ENCODE results near the gene B4GALT6.

Gene B4GALT6

GRCh38 chr18:31649978-31650719 lies 34.2 kb downstream of the B4GALT6 start:
- no peaks in the 10 kb centered on the region for H3K27me3 ChIP-seq (ENCODE audit: insufficient read depth, low read length)

GRCh38 chr18:31649449-31649848 lies 34.9 kb downstream of the B4GALT6 start:
- Histone ChIP-seq H3K9me3 (ENCODE audit: low read length) (no peaks in the 10 kb centered on the region), H3K4me3 (ENCODE audit: low read length) (no peak overlapping the region), H2AFZ (ENCODE audit: low read depth, low read length) (no peak overlapping the region), H3K27me3 (ENCODE audit: insufficient read depth, low read length) (no peaks in the 10 kb centered on the region), H3K4me1 (ENCODE audit: insufficient read depth, low read length) (peaks cover 5% of the 10 kb centered on the region), H3K36me3 (ENCODE audit: insufficient read depth, low read length) (no peaks in the 10 kb centered on the region)

More at GRCh38 chr18:31649978-31650719, 34.2 kb downstream of the B4GALT6 start:
- Histone ChIP-seq H2AFZ (ENCODE audit: low read depth, low read length) (no peak overlapping the region), H3K4me3 (ENCODE audit: low read length) (no peak overlapping the region), H3K36me3 (ENCODE audit: insufficient read depth, low read length) (no peaks in the 10 kb centered on the region), H3K9me3 (ENCODE audit: low read length) (no peaks in the 10 kb centered on the region), H3K4me1 (ENCODE audit: insufficient read depth, low read length) (peaks cover 2% of the 10 kb centered on the region)

GRCh38 chr18:31648966-31649429 lies 35.4 kb downstream of the B4GALT6 start:
- Histone ChIP-seq H3K9me3 (ENCODE audit: low read length) (no peaks in the 10 kb centered on the region), H3K36me3 (ENCODE audit: insufficient read depth, low read length) (no peaks in the 10 kb centered on the region), H3K4me3 (ENCODE audit: low read length) (no peak overlapping the region), H3K27me3 (ENCODE audit: insufficient read depth, low read length) (no peaks in the 10 kb centered on the region), H2AFZ (ENCODE audit: low read depth, low read length) (no peak overlapping the region), H3K4me1 (ENCODE audit: insufficient read depth, low read length) (peaks cover 5% of the 10 kb centered on the region)

GRCh38 chr18:31648458-31648857 lies 35.9 kb downstream of the B4GALT6 start:
- Histone ChIP-seq H3K36me3 (ENCODE audit: insufficient read depth, low read length) (no peaks in the 10 kb centered on the region), H2AFZ (ENCODE audit: low read depth, low read length) (no peak overlapping the region), H3K27me3 (ENCODE audit: insufficient read depth, low read length) (no peaks in the 10 kb centered on the region), H3K9me3 (ENCODE audit: low read length) (no peaks in the 10 kb centered on the region), H3K4me3 (ENCODE audit: low read length) (no peak overlapping the region), H3K4me1 (ENCODE audit: insufficient read depth, low read length) (peaks cover 5% of the 10 kb centered on the region)

- Histone ChIP-seq H3K27me3 (ENCODE audit: insufficient read depth, low read length) (no peaks in the 10 kb centered on the region), H3K36me3 (ENCODE audit: insufficient read depth, low read length) (no peaks in the 10 kb centered on the region), H3K9me3 (ENCODE audit: low read length) (no peaks in the 10 kb centered on the region), H3K4me3 (ENCODE audit: low read length) (no peak overlapping the region), H3K4me1 (ENCODE audit: insufficient read depth, low read length) (peaks cover 5% of the 10 kb centered on the region), H2AFZ (ENCODE audit: low read depth, low read length) (no peak overlapping the region)
Observed at GRCh38 chr18:31647127-31647753, 37.1 kb downstream of the B4GALT6 start.

GRCh38 chr18:31646332-31647126 lies 37.9 kb downstream of the B4GALT6 start:
- H3K36me3 ChIP-seq (ENCODE audit: insufficient read depth, low read length) = no peaks in the 10 kb centered on the region
- no peak overlapping the region for H3K4me3 ChIP-seq (ENCODE audit: low read length)
- H3K4me1 ChIP-seq (ENCODE audit: insufficient read depth, low read length) = peaks cover 5% of the 10 kb centered on the region
- no peak overlapping the region for H2AFZ ChIP-seq (ENCODE audit: low read depth, low read length)
- H3K27me3 ChIP-seq (ENCODE audit: insufficient read depth, low read length) = no peaks in the 10 kb centered on the region
- no peaks in the 10 kb centered on the region for H3K9me3 ChIP-seq (ENCODE audit: low read length)

- no peak overlapping the region for H3K4me3 ChIP-seq (ENCODE audit: low read length)
- H2AFZ ChIP-seq (ENCODE audit: low read depth, low read length) = no peak overlapping the region
- peaks cover 5% of the 10 kb centered on the region for H3K4me1 ChIP-seq (ENCODE audit: insufficient read depth, low read length)
- no peaks in the 10 kb centered on the region for H3K27me3 ChIP-seq (ENCODE audit: insufficient read depth, low read length)
- H3K9me3 ChIP-seq (ENCODE audit: low read length) = no peaks in the 10 kb centered on the region
- no peaks in the 10 kb centered on the region for H3K36me3 ChIP-seq (ENCODE audit: insufficient read depth, low read length)
Observed at GRCh38 chr18:31645411-31645810, 39.0 kb downstream of the B4GALT6 start.

- Histone ChIP-seq H3K36me3 (ENCODE audit: insufficient read depth, low read length) (no peaks in the 10 kb centered on the region), H3K4me3 (ENCODE audit: low read length) (no peak overlapping the region), H3K9me3 (ENCODE audit: low read length) (no peaks in the 10 kb centered on the region), H2AFZ (ENCODE audit: low read depth, low read length) (no peak overlapping the region), H3K4me1 (ENCODE audit: insufficient read depth, low read length) (peaks cover 5% of the 10 kb centered on the region), H3K27me3 (ENCODE audit: insufficient read depth, low read length) (no peaks in the 10 kb centered on the region)
Observed at GRCh38 chr18:31643003-31643402, 41.4 kb downstream of the B4GALT6 start.

- Histone ChIP-seq H3K27me3 (ENCODE audit: insufficient read depth, low read length) (no peaks in the 10 kb centered on the region), H2AFZ (ENCODE audit: low read depth, low read length) (no peak overlapping the region), H3K4me3 (ENCODE audit: low read length) (no peak overlapping the region)
Observed at GRCh38 chr18:31637445-31637844, 46.9 kb downstream of the B4GALT6 start.

GRCh38 chr18:31636387-31636786 lies 48.0 kb downstream of the B4GALT6 start:
- Histone ChIP-seq H3K36me3 (ENCODE audit: insufficient read depth, low read length) (peaks cover 2% of the 10 kb centered on the region), H3K27me3 (ENCODE audit: insufficient read depth, low read length) (no peaks in the 10 kb centered on the region), H2AFZ (ENCODE audit: low read depth, low read length) (no peak overlapping the region), H3K4me3 (ENCODE audit: low read length) (no peak overlapping the region), H3K9me3 (ENCODE audit: low read length) (no peaks in the 10 kb centered on the region), H3K4me1 (ENCODE audit: insufficient read depth, low read length) (no peaks in the 10 kb centered on the region)

More at GRCh38 chr18:31637445-31637844, 46.9 kb downstream of the B4GALT6 start:
- Histone ChIP-seq H3K36me3 (ENCODE audit: insufficient read depth, low read length) (peaks cover 2% of the 10 kb centered on the region), H3K9me3 (ENCODE audit: low read length) (no peaks in the 10 kb centered on the region), H3K4me1 (ENCODE audit: insufficient read depth, low read length) (no peaks in the 10 kb centered on the region)

GRCh38 chr18:31634331-31634713 lies 50.1 kb downstream of the B4GALT6 start:
- Histone ChIP-seq H3K36me3 (ENCODE audit: insufficient read depth, low read length) (peaks cover 2% of the 10 kb centered on the region), H3K27me3 (ENCODE audit: insufficient read depth, low read length) (no peaks in the 10 kb centered on the region), H3K4me1 (ENCODE audit: insufficient read depth, low read length) (no peaks in the 10 kb centered on the region), H3K9me3 (ENCODE audit: low read length) (no peaks in the 10 kb centered on the region), H2AFZ (ENCODE audit: low read depth, low read length) (no peak overlapping the region), H3K4me3 (ENCODE audit: low read length) (no peak overlapping the region)

- H3K36me3 ChIP-seq (ENCODE audit: insufficient read depth, low read length) = peaks cover 2% of the 10 kb centered on the region
Observed at GRCh38 chr18:31633392-31634330, 50.7 kb downstream of the B4GALT6 start.

More at GRCh38 chr18:31633392-31634330, 50.7 kb downstream of the B4GALT6 start:
- Histone ChIP-seq H3K4me3 (ENCODE audit: low read length) (no peak overlapping the region), H3K4me1 (ENCODE audit: insufficient read depth, low read length) (no peaks in the 10 kb centered on the region), H3K27me3 (ENCODE audit: insufficient read depth, low read length) (no peaks in the 10 kb centered on the region), H3K9me3 (ENCODE audit: low read length) (no peaks in the 10 kb centered on the region), H2AFZ (ENCODE audit: low read depth, low read length) (no peak overlapping the region)

All from neuron (in vitro differentiated cells).